ENCODE results near the gene HMGB3.
"Not testable (repeated sequence)": the region's sequence is repeated elsewhere in the genome, so short reads cannot be mapped to it uniquely, and the experiment has no call there.

HMGB3 gene

DNA sequence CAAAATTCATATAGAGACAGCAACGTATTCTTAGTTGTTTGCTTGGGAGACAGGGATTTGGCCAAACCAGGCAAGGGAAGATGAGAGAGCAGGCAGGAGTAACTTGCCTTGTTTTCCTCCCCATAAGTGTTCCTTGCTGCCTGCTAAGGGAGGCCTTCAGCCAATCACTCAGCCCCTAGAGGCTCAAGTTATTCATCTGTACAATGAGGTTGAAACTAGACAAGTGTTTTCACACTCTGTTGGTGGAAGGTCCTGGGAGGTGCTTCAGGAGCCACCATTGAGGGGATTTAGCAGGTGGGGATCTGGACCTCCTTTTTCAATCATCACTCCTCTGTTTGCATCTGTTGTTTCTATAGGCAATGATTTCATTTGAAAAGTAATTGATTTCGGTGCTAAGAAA lies 23.6 kb upstream of the HMGB3 start:
- Histone ChIP-seq H3K9me3 (ENCODE audit: insufficient read depth, low read length) (no peaks in the 10 kb centered on the region), H3F3A (ENCODE audit: insufficient read depth) (no peaks in the 10 kb centered on the region), H3K36me3 (ENCODE audit: low read length) (no peaks in the 10 kb centered on the region), H3K9ac (ENCODE audit: low read length) (no peak overlapping the region), H3K27ac (ENCODE audit: low read depth, low read length) (no peak overlapping the region), H3K27me3 (ENCODE audit: low read length) (no peaks in the 10 kb centered on the region), H2AFZ (ENCODE audit: low read depth, low read length, severe bottlenecking) (no peak overlapping the region), H3K9me2 (replicated peaks; ENCODE audit: insufficient read depth, low read length) (no peaks in the 10 kb centered on the region), H3K79me2 (ENCODE audit: insufficient read depth, low read length) (no peaks in the 10 kb centered on the region), H4K20me1 (ENCODE audit: low read depth, low read length) (no peaks in the 10 kb centered on the region), H3K4me3 (ENCODE audit: insufficient read depth, low read length, poor library complexity, severe bottlenecking) (no peak overlapping the region), H3K4me2 (ENCODE audit: low read depth, low read length, poor library complexity, severe bottlenecking) (no peak overlapping the region)
- TF ChIP-seq, protein P1, sequence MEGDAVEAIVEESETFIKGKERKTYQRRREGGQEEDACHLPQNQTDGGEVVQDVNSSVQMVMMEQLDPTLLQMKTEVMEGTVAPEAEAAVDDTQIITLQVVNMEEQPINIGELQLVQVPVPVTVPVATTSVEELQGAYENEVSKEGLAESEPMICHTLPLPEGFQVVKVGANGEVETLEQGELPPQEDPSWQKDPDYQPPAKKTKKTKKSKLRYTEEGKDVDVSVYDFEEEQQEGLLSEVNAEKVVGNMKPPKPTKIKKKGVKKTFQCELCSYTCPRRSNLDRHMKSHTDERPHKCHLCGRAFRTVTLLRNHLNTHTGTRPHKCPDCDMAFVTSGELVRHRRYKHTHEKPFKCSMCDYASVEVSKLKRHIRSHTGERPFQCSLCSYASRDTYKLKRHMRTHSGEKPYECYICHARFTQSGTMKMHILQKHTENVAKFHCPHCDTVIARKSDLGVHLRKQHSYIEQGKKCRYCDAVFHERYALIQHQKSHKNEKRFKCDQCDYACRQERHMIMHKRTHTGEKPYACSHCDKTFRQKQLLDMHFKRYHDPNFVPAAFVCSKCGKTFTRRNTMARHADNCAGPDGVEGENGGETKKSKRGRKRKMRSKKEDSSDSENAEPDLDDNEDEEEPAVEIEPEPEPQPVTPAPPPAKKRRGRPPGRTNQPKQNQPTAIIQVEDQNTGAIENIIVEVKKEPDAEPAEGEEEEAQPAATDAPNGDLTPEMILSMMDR (IDR thresholded peaks at IDR 0.05; ENCODE audit: insufficient read depth, low read length, poor library complexity, severe bottlenecking), result no peak

DNA sequence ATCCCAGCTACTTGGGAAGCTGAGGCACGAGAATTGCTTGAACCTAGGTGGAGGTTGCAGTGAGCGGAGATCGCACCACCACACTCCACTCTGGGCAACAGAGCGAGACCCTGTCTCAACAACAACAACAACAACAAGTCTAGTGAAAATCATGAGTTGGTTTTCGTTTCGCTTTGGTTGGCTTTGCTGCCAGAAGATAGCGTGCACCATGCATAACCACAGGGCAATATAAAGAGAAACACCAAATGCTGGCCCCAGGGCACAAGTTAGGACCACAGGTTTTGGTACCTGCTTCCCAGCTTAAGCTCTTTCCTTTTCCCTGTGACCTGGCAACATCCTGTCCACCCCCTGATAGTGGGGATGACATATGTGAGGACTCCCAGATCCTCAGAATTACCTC lies 21.5 kb upstream of the HMGB3 start:
- H3K4me2 ChIP-seq (ENCODE audit: low read depth, low read length, poor library complexity, severe bottlenecking), result no peak overlapping the region
- no peaks in the 10 kb centered on the region for H4K20me1 ChIP-seq (ENCODE audit: low read depth, low read length)
- H2AFZ ChIP-seq (ENCODE audit: low read depth, low read length, severe bottlenecking), result no peak overlapping the region
- no peaks in the 10 kb centered on the region for H3K27me3 ChIP-seq (ENCODE audit: low read length)
- no peaks in the 10 kb centered on the region for H3K36me3 ChIP-seq (ENCODE audit: low read length)
- no peaks in the 10 kb centered on the region for H3K9me2 ChIP-seq (replicated peaks; ENCODE audit: insufficient read depth, low read length)
- no peak for TF ChIP-seq EZH2phosphoT487 (conservative IDR thresholded peaks at IDR 0.05; ENCODE audit: low read length)
- no peaks in the 10 kb centered on the region for H3F3A ChIP-seq (ENCODE audit: insufficient read depth)
- H3K9me3 ChIP-seq (ENCODE audit: insufficient read depth, low read length), result no peaks in the 10 kb centered on the region
- H3K4me3 ChIP-seq (ENCODE audit: insufficient read depth, low read length, poor library complexity, severe bottlenecking), result no peak overlapping the region
- no peak overlapping the region for H3K9ac ChIP-seq (ENCODE audit: low read length)
- H3K27ac ChIP-seq (ENCODE audit: low read depth, low read length), result no peak overlapping the region
- no peaks in the 10 kb centered on the region for H3K79me2 ChIP-seq (ENCODE audit: insufficient read depth, low read length)

DNA sequence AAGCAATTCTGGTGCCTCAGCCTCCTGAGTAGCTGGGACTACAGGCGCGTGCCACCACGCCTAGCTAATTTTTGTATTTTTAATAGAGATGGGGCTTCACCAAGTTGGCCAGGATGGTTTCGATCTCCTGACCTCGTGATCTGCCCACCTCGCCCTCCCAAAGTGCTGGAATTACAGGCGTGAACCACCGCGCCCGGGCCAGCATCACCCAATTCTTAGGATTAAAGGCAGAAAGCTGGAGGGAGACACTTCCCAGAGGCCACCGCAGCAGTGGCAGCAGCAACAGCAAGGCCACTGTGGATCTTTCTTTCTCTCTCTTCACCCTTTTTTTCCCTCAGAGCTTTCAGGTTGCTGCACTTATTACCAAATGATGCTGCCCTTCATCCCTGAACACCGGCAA lies 18.7 kb upstream of the HMGB3 start:
- not testable (repeated sequence) for H3K27me3 ChIP-seq (ENCODE audit: low read length); H3K79me2 ChIP-seq (ENCODE audit: insufficient read depth, low read length); H3K36me3 ChIP-seq (ENCODE audit: low read length); H4K20me1 ChIP-seq (ENCODE audit: low read depth, low read length); H3K9me3 ChIP-seq (ENCODE audit: insufficient read depth, low read length); H3K27ac ChIP-seq (ENCODE audit: low read depth, low read length); H2AFZ ChIP-seq (ENCODE audit: low read depth, low read length, severe bottlenecking); H3K4me2 ChIP-seq (ENCODE audit: low read depth, low read length, poor library complexity, severe bottlenecking); H3K9me2 ChIP-seq (replicated peaks; ENCODE audit: insufficient read depth, low read length); H3K9ac ChIP-seq (ENCODE audit: low read length); H3F3A ChIP-seq (ENCODE audit: insufficient read depth); H3K4me3 ChIP-seq (ENCODE audit: insufficient read depth, low read length, poor library complexity, severe bottlenecking)

DNA sequence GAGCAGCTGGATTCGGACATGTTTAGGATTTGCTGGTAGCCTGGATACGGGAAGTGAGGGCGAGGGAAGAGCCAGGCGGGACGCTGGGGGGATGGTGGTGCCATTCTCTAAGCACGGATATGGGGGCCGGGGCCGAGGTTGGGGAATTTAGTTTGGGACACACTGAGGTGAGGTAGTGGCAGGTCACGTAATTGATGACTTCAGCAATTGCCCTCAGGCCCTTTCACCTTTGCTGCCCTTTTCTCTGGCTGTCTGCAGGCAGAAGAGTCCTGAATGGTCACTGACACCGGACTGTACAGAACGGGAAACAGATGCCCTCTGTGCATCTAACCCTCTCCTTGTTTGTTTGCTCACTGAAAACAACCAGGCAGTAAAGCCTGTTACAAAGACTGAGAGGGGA lies 16.9 kb upstream of the HMGB3 start:
- no peaks in the 10 kb centered on the region for H3F3A ChIP-seq (ENCODE audit: insufficient read depth)
- H3K4me3 ChIP-seq (ENCODE audit: insufficient read depth, low read length, poor library complexity, severe bottlenecking), result no peak overlapping the region
- H4K20me1 ChIP-seq (ENCODE audit: low read depth, low read length), result no peaks in the 10 kb centered on the region
- H3K36me3 ChIP-seq (ENCODE audit: low read length), result no peaks in the 10 kb centered on the region
- H2AFZ ChIP-seq (ENCODE audit: low read depth, low read length, severe bottlenecking), result no peak overlapping the region
- no peak overlapping the region for H3K9ac ChIP-seq (ENCODE audit: low read length)
- no peaks in the 10 kb centered on the region for H3K9me3 ChIP-seq (ENCODE audit: insufficient read depth, low read length)
- H3K27me3 ChIP-seq (ENCODE audit: low read length), result no peaks in the 10 kb centered on the region
- H3K4me2 ChIP-seq (ENCODE audit: low read depth, low read length, poor library complexity, severe bottlenecking), result no peak overlapping the region
- no peaks in the 10 kb centered on the region for H3K9me2 ChIP-seq (replicated peaks; ENCODE audit: insufficient read depth, low read length)
- no peak overlapping the region for H3K27ac ChIP-seq (ENCODE audit: low read depth, low read length)
- H3K79me2 ChIP-seq (ENCODE audit: insufficient read depth, low read length), result no peaks in the 10 kb centered on the region
- TF ChIP-seq, protein P1 (IDR thresholded peaks at IDR 0.05; ENCODE audit: insufficient read depth, low read length, poor library complexity, severe bottlenecking), result no peak
